Activated CD8-positive, alpha-beta memory T cell treated with anti-CD3 and anti-CD28 coated beads for 1 hour (primary cell): ENCODE results near the gene ZBTB5.
"Not testable (repeated sequence)": the region's sequence is repeated elsewhere in the genome, so short reads cannot be mapped to it uniquely, and the experiment has no call there.

ENCODE experiments used
- DNase-seq, 2 donors: peaks; one replicate each; pipeline ENCODE4 v3.0.0-alpha.2; 2020; ENCODE audit warnings: low read depth in 1 of 2; ENCODE audit errors: extremely low read depth in 1 of 2

Gene ZBTB5

GRCh38 chr9:37465249-37466036 lies at the start of gene ZBTB5:
ZBTB5 (minus strand) TSS chr9:37465450; CDS start chr9:37442551, 22,899 bp downstream.
- peak; percentile 98 to 99 for DNase-seq

DNA sequence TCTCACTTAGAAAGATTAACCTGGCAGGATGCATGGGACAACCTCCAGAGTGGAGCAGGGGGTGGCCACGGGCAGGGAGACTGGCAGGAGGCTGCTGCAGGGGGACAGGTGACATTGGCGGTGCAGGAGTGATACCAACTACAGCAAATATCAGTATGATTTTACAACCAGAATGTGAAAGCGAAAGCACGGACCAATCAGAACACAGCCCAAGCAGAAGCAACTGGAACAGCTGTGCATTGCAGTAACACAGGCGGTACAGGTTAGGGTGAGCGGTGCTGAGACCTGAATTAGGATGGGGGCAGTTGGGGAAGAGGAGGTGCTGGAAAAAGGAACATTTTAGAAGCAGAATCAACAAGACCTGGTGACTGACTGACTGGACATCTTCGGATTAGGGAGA lies 49.7 kb upstream of the ZBTB5 start:
- no peak for DNase-seq

DNA sequence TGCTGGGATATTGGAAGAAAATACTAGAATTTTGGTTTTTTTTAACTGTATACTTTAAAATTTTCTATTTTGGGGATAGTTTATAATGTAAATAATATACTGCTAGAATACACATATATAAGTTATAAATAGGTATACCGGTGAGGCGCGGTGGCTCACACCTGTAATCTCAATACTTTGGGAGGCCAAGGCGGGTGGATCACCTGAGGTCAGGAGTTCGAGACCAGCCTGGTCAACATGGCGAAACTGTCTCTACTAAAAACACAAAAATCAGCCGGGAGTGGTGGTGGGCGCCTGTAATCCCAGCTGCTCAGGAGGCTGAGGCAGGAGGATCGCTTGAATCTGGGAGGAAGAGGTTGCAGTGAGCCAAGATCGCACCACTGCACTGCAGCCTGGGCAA lies 49.2 kb upstream of the ZBTB5 start:
- DNase-seq = not testable (repeated sequence)

DNA sequence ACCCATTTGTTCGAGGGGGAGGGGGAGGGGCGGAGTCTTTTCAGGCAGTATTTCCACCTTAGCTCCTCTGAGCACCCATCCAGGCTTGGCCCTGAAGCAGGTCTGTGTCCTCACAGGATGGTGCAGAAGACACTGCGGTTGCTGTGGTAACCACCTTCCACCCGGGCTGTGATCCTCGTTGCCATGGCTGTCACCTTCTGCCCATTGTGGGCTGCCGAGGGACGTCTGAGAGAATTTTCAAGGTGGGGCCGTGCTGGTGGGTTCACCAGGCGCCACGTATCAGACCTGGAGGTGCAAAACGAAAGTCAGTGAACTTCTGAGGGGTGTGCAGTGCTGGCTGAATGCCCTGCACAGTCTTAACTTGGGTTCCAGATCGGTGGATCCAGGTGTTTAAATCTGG lies 47.2 kb upstream of the ZBTB5 start:
- peak in 1 of 2 donors; percentile 15 for DNase-seq

- DNase-seq = no peak
Measured at GRCh38 chr9:37511016-37512010, 46.1 kb upstream of the ZBTB5 start.

DNA sequence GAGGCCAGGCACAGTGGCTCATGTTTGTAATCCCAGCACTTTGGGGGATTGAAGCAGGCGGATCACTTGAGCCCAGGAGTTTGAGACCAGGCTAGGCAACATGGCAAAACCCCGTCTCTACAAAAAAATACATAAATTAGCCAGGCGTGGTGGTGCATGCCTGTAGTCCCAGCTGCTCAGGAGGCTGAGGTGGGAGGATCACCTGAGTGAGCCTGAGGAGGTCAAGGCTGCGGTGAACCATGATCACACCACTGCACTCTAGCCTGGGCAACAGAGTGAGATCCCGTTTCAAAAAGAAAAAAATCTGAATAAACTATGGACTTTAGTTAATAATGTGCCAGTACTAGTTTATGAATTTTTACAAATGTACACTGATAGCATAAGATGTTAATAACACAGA lies 44.8 kb upstream of the ZBTB5 start:
- not testable (repeated sequence) for DNase-seq

- no peak for DNase-seq
Measured at GRCh38 chr9:37509536-37509935, 44.3 kb upstream of the ZBTB5 start.

GRCh38 chr9:37508834-37509206 lies 43.6 kb upstream of the ZBTB5 start:
- no peak for DNase-seq

DNA sequence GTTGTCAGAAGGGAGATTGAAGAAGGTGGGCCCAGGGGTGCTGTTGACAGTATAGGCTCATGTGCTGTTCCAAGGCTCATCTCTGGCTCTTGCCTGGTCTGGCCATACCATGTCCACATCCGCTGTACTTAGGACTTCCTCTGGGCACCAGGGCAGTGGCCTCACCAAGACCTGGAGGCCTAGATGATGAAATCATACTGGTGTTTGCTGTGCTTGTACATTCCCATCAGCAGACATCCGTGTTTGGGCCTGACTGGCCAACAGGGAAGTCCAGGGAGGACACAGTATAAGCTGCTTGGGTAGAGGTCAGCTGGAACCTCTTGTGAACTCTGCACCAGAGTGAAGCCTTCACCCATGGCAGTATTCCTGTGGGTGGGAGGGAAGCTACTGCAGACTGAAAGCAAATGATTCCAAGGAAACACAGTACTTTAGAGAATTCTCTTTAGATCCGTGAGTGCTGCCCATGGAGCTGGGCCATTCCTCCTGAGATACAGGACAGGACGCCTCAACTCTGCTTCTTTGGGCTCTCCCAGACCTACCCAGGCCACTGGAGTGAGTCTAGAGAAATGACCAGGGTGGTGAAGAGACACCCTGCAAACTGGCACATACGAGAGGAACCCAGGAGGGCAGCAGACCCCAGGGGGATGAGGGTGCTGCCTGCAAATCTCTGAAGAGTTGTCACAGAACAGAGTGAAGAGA lies 43.0 kb upstream of the ZBTB5 start:
- DNase-seq = no peak

DNA sequence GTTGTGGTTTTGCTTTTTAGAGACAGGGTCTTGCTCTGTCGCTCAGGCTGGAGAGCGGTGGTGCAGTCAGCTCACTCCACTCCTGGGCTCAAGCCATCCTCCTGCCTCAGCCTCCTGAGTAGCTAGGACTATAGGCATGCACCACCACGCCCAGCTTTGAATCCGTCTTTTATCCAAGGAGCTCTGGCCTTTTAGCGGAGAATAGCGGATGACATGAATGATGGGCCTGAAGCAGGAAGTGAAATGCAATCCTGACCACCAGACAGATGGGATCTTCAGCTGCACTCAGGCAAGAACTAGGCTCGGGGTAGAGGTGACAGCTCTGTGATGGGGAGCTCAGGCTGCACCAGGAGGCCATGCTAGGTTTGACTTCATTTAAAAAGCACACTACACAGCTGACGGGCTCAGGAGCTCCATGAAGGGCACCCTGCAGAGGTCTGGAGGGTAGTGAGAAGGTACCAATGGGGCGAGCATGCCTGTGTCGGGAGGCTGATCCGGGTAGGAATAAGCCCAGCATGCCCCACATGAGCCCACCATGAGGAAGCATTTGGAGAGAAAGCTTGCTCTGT lies 42.4 kb upstream of the ZBTB5 start:
- DNase-seq = no peak

- no peak for DNase-seq
Measured at GRCh38 chr9:37504605-37505004, 39.4 kb upstream of the ZBTB5 start.

DNA sequence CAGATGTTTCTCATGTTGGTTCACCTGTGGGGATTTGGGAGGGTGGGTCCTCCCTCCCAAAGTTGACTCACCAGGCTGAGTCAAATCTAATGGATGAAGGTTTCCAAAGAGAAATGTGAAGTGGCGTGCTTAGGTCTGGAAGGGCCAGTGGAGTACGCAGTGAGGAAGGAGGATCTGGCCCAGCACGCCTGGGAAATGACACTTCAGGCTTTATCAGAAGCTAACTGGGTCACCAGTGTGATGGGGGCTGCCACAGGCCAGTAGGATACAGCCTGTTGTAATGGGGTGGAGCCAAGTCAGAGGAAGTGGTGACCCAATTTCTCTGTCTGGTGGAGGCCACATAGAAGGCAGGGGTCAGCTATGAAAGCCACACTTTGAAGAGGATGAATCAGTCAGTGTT lies 38.5 kb upstream of the ZBTB5 start:
- no peak for DNase-seq

- DNase-seq = no peak
Measured at GRCh38 chr9:37501957-37502596, 36.8 kb upstream of the ZBTB5 start.

DNA sequence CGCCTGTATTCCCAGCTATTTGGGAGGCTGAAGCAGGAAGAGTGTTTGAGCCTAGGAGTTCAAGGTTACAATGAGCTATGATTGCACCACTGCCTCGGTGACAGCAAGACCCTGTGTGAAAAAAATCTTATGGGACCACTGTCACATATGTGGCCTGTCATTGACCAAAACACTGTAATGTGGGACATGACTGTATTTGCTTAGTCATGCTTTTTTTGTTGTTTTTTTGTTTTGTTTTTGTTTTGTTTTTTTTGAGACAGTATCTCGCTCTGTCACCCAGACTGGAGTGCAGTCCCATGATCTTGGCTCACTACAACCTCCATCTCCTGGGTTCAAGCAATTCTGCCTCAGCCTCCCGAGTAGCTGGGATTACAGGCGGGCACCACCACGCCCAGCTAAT lies 34.0 kb upstream of the ZBTB5 start:
- DNase-seq = no peak

DNA sequence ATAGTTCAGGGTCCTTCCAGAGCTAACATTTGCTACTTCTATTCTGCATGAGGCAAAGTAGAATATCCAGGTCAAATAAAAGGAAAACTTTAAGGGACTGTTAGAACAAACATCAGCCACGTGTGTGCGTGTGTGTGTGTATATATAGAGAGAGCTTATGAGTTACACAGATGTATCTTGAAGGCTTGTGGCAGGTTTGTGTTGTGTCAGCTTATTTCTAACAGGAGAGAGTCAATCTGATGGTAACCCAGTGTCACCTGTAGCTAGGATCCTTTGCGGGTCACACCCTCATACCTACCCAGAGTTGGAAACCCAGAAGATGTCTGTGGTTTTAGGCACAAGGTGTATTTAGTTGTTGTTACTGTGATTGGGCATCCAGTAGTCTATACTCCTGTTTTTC lies 33.2 kb upstream of the ZBTB5 start:
- DNase-seq = no peak

DNA sequence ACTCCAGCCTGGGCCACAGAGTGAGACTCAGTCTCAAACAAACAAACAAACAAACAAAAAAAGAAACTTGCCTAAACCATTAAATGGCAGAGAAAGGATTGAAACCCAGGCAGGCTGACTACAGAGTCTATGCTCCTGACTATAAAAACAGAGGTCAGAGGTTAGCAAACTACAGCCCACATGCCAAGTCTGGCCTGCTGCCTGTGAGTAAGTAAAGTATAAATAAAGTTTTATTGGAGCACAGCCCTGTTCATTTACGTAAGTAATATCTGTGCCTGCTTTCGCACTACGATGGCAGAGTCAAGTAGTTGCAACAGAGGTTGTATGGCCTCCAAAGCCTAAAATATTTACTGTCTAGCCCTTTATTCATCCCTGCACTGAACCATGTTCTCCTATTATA lies 32.1 kb upstream of the ZBTB5 start:
- no peak for DNase-seq

- DNase-seq = no peak
Measured at GRCh38 chr9:37496020-37496419, 30.8 kb upstream of the ZBTB5 start.

DNA sequence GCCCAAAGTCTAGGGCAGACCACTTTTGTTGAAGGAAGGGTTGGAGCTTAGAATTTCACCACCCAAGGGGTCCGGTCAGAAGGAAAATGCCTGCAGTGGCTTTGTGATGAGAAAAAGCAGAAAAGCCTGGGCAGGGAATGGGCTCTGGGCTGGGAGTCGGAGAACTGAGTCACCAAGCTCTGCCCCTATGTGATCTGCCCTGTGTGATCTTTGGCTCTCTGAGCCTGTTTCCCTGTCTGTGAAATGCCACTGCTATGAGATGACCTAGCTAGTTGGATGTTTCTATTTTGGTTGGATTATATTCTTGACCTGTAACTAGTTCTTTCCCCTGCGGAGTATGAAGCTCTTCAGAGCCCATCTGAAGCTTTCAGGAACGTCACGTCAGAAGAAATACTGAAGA lies 30.3 kb upstream of the ZBTB5 start:
- DNase-seq = no peak

GRCh38 chr9:37491939-37492338 lies 26.7 kb upstream of the ZBTB5 start:
- no peak for DNase-seq
